Fibroblast of villous mesenchyme (primary cell): ENCODE measurements around the gene ITIH2. TPM values are rescaled to one million over a fixed set of nuclear protein-coding genes. Genes with fewer than 3 reads are reported as not detected.
"Not testable (repeated sequence)": the region's sequence is repeated elsewhere in the genome, so short reads cannot be mapped to it uniquely, and the experiment has no call there.

Source experiments
- DNase-seq: peaks from one replicate; pipeline ENCODE4 v3.0.0-alpha.2; 2010; ENCODE audit warnings: low read depth
- H3K4me3 ChIP-seq: 2 replicates; pipeline ENCODE4 v1.5.1; 2011; ENCODE audit warnings: low read depth, mild to moderate bottlenecking, low read length
- CTCF ChIP-seq: IDR thresholded peaks from 2 replicates; pipeline ENCODE4 v1.5.1; 2012; ENCODE audit warnings: low read depth, mild to moderate bottlenecking, low read length; ENCODE audit not compliant: insufficient read depth
- total RNA-seq: library from RNA; depleted of rRNA; stranded (reverse); fragments of >200 nt; gene quantifications from 2 replicates; pipeline ENCODE4 v1.2.3, GENCODE V29; 2012

Gene ITIH2, protein sequence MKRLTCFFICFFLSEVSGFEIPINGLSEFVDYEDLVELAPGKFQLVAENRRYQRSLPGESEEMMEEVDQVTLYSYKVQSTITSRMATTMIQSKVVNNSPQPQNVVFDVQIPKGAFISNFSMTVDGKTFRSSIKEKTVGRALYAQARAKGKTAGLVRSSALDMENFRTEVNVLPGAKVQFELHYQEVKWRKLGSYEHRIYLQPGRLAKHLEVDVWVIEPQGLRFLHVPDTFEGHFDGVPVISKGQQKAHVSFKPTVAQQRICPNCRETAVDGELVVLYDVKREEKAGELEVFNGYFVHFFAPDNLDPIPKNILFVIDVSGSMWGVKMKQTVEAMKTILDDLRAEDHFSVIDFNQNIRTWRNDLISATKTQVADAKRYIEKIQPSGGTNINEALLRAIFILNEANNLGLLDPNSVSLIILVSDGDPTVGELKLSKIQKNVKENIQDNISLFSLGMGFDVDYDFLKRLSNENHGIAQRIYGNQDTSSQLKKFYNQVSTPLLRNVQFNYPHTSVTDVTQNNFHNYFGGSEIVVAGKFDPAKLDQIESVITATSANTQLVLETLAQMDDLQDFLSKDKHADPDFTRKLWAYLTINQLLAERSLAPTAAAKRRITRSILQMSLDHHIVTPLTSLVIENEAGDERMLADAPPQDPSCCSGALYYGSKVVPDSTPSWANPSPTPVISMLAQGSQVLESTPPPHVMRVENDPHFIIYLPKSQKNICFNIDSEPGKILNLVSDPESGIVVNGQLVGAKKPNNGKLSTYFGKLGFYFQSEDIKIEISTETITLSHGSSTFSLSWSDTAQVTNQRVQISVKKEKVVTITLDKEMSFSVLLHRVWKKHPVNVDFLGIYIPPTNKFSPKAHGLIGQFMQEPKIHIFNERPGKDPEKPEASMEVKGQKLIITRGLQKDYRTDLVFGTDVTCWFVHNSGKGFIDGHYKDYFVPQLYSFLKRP
- not detected in 2 replicates for total RNA-seq

GRCh38 chr10:7703140-7703539, at the start of gene ITIH2:
Gene ITIH2, plus strand, starts transcription at chr10:7703316. Its CDS starts 119 bp downstream, at chr10:7703435.
- DNase-seq, result no peak
- H3K4me3 ChIP-seq, result no peak within 1 kb of the TSS
- TF ChIP-seq CTCF, result no peak

DNA sequence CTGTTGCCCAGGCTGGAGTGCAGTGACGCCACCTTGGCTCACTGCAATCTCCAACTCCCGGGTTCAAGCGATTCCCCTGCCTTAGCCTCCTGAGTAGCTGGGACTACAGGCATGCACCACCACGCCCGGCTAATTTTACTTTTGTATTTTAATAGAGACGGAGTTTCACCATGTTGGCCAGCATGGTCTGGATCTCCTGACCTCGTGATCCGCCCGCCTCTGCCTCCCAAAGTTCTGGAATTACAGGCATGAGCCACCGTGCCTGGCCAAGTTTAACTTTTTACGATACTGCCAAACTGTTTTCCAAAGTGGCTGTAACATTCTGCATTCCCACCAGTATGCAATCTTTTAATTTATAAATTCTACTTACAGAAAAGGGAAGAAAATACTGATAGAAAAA, 46.0 kb upstream of the ITIH2 start:
- DNase-seq, H3K4me3 ChIP-seq: not testable (repeated sequence)

DNA sequence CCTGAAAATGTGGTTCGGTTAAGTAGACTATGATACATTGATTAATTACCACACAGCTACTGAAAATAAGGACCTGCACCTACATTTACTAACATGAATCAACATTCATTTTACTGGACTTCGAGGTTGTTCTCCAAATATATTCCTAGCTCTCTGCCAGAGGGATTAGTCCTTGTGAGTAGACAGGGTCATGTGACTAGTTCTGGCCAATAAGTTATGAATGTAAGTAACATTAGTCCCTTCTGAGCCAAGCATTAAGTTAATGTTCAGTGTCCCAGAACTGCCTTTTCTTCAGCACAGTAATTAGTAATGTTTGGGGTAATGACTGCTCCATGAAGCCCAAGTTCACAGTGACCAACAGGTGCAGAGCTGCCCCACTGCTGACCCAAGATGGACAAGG, 45.6 kb upstream of the ITIH2 start:
- no peak for DNase-seq
- no peak for TF ChIP-seq CTCF
- H3K4me3 ChIP-seq, result no peak overlapping the region

DNA sequence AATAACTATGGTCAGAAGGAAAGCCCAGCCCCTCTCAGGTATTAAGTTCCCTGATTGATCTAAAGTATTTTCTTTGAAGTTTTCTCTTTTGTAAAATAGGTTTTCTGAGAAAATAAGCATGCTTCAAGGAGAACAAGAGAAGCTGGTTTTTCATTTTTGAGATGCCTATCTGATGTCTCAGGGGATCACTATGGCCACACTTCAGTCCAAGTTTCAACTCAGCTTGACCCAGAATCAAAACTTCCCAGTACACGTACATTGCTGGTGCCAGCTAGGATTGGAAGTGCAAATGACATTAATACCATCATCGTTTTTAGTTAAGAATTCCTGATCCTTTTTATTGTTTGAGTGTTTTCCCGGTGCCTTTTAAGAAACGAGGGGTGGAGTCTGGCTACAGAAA, 43.6 kb upstream of the ITIH2 start:
- H3K4me3 ChIP-seq, result no peak overlapping the region
- TF ChIP-seq CTCF, result no peak
- DNase-seq, result no peak

DNA sequence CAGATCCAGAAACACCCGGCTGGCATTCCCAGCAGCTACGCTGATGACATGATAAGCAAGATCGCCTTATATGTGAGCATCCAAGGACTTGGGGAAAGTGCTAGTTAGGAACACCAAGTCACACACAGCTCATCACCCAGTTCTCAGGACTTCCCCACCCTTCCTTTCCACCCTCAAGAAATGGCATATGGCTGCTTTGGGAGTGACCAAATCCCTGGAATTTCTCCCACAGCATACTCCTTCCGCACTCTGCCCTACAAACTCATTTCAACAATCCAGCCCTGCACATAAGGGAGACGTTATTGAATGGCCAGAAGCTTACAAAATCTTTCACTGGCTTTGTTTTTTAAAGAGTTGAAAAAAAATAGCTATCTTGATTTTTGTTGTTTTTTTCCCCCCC, 40.6 kb upstream of the ITIH2 start:
- DNase-seq, result no peak
- TF ChIP-seq CTCF, result no peak
- H3K4me3 ChIP-seq, result no peak overlapping the region

GRCh38 chr10:7664707-7665106, 38.4 kb upstream of the ITIH2 start:
- no peak overlapping the region for H3K4me3 ChIP-seq
- DNase-seq, result no peak
- TF ChIP-seq CTCF, result no peak

DNA sequence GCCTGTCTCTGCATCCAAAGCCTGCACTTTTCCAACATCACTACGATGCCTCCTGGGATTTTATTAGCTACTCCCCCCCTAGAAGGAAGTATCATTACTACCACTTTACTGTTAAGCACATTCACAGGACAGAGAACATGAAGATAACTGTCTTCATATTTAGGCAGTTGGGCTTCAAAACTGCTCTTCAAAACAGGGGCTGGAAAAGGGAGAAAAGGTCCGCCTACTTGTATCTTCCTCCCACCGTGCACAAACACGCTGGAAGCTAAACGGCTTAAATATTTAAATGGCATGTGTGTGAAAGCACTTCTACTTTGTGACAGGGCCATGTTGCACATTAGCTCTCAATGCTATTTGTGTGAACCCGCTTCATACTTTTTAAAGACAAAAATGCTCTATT, 37.3 kb upstream of the ITIH2 start:
- H3K4me3 ChIP-seq, result no peak overlapping the region
- DNase-seq, result no peak
- TF ChIP-seq CTCF, result no peak
